Measurements from ENCODE around the gene SVIL. TPM values are rescaled to one million over a fixed set of nuclear protein-coding genes. Genes with fewer than 3 reads are reported as not detected.
"Not testable (repeated sequence)": the region's sequence is repeated elsewhere in the genome, so short reads cannot be mapped to it uniquely, and the experiment has no call there.

SVIL gene
- total RNA-seq, 1 donor, result 36.9 TPM

DNA sequence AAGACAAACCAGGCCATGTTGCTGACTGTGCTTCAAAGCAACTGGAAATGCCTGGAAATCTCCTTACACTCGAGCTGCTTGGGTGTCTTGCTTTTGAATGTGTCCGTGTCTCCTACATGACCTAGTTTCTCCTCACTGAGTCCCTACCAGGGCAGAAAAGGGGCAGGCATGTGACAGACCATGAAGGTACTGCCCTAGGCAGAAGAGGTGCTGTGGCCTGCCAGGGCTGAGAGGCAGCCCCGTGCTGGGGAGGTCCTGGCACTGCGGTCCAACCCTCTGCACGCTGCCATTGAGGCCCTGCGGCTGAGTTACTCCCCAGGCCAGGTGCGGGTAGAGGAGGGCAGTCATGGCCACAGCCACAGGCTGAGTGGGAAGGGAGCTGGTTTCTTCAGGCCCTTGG lies 186.6 kb downstream of the SVIL start:
- Histone ChIP-seq H3K36me3 (ENCODE audit: insufficient read depth, low read length) (no peaks in the 10 kb centered on the region), H3K27ac (ENCODE audit: low read depth, low read length) (no peak overlapping the region), H3K79me2 (ENCODE audit: insufficient read depth, low read length) (peaks cover 53% of the 10 kb centered on the region), H3K4me3 (ENCODE audit: insufficient read depth, low read length) (no peak overlapping the region), H3K4me2 (ENCODE audit: insufficient read depth, low read length) (no peak overlapping the region), H2AFZ (ENCODE audit: low read length) (no peak overlapping the region), H3K4me1 (ENCODE audit: insufficient read depth, low read length) (no peaks in the 10 kb centered on the region), H3K9me3 (ENCODE audit: low read depth, low read length) (no peaks in the 10 kb centered on the region), H3K27me3 (ENCODE audit: insufficient read depth, low read length) (no peaks in the 10 kb centered on the region), H4K20me1 (ENCODE audit: insufficient read depth, low read length) (peaks cover 7% of the 10 kb centered on the region)
- DNase-seq (ENCODE audit: insufficient read length, low spot score, missing footprints), result no peak
- TF ChIP-seq, protein P1, sequence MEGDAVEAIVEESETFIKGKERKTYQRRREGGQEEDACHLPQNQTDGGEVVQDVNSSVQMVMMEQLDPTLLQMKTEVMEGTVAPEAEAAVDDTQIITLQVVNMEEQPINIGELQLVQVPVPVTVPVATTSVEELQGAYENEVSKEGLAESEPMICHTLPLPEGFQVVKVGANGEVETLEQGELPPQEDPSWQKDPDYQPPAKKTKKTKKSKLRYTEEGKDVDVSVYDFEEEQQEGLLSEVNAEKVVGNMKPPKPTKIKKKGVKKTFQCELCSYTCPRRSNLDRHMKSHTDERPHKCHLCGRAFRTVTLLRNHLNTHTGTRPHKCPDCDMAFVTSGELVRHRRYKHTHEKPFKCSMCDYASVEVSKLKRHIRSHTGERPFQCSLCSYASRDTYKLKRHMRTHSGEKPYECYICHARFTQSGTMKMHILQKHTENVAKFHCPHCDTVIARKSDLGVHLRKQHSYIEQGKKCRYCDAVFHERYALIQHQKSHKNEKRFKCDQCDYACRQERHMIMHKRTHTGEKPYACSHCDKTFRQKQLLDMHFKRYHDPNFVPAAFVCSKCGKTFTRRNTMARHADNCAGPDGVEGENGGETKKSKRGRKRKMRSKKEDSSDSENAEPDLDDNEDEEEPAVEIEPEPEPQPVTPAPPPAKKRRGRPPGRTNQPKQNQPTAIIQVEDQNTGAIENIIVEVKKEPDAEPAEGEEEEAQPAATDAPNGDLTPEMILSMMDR (IDR thresholded peaks at IDR 0.05; ENCODE audit: extremely low read depth, low read depth, low read length), result no peak

DNA sequence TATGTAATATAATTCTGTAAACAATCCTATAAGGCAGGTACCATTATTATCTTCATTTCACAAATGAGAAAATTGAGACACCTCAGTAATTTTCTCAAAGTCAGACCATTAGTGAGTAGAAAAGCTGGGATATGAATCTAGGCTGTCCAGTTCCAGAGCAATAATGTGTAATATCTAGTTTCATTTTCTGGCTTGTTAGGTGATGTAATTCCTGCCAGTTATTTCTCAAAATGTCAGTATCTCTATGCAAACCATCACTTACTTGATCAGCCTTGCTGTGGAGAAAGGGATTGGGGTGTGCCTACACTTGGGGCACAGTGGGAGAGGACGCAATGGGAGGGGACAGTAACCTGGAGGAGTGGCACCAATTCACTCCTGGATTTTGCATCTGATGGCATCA lies 188.4 kb downstream of the SVIL start:
- TF ChIP-seq, protein P1 (IDR thresholded peaks at IDR 0.05; ENCODE audit: extremely low read depth, low read depth, low read length), result no peak
- Histone ChIP-seq H3K4me3 (ENCODE audit: insufficient read depth, low read length) (no peak overlapping the region), H3K9me3 (ENCODE audit: low read depth, low read length) (no peaks in the 10 kb centered on the region), H3K4me2 (ENCODE audit: insufficient read depth, low read length) (no peak overlapping the region), H3K27me3 (ENCODE audit: insufficient read depth, low read length) (no peaks in the 10 kb centered on the region), H3K4me1 (ENCODE audit: insufficient read depth, low read length) (no peaks in the 10 kb centered on the region), H3K79me2 (ENCODE audit: insufficient read depth, low read length) (peaks cover 61% of the 10 kb centered on the region), H3K36me3 (ENCODE audit: insufficient read depth, low read length) (no peaks in the 10 kb centered on the region), H4K20me1 (ENCODE audit: insufficient read depth, low read length) (peaks cover 5% of the 10 kb centered on the region), H2AFZ (ENCODE audit: low read length) (no peak overlapping the region), H3K27ac (ENCODE audit: low read depth, low read length) (no peak overlapping the region)
- no peak for DNase-seq (ENCODE audit: insufficient read length, low spot score, missing footprints)

DNA sequence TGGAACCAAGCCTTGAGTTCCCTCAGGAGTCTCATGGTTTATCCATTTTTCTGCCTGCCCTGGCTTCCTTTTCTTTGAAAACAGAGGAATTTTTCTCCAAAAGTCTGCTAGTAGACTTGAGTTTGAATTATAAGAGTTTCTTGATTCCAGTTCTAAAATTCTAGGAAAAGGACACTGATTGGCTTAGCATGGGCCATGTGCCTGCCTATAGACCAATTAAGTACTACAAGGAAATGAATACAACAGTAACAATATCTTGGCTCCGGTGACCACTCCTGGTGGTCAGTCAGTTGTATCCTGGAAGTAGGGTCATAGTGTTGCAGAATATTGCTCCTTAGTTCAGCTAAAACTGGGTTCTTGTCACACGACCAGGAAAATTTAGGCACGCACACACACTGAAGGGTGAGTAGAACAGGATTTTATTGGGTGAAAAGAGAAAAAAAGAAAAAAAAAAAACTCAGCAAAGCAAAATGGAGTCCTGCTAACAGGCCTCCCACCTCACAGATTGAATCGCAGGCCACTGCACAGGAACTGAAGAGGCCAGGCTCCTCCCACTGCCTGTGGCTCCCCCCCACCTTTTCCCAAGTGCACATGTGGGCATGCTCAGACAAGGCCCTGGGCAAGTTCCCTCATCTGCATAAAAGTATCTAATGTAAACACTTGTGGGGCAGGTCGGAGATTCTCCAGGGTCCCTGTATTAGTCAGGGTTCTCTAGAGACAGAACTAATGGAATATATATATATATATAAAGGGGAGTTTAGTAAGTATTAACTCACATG lies 190.8 kb downstream of the SVIL start:
- Histone ChIP-seq H3K27ac (ENCODE audit: low read depth, low read length) (peak overlapping the region; percentile 28), H3K4me2 (ENCODE audit: insufficient read depth, low read length) (no peak overlapping the region), H3K27me3 (ENCODE audit: insufficient read depth, low read length) (no peaks in the 10 kb centered on the region), H3K4me1 (ENCODE audit: insufficient read depth, low read length) (no peaks in the 10 kb centered on the region), H3K9me3 (ENCODE audit: low read depth, low read length) (no peaks in the 10 kb centered on the region), H3K36me3 (ENCODE audit: insufficient read depth, low read length) (no peaks in the 10 kb centered on the region), H4K20me1 (ENCODE audit: insufficient read depth, low read length) (peaks cover 10% of the 10 kb centered on the region), H2AFZ (ENCODE audit: low read length) (no peak overlapping the region), H3K79me2 (ENCODE audit: insufficient read depth, low read length) (peaks cover 75% of the 10 kb centered on the region), H3K4me3 (ENCODE audit: insufficient read depth, low read length) (no peak overlapping the region)
- TF ChIP-seq, protein P1 (IDR thresholded peaks at IDR 0.05; ENCODE audit: extremely low read depth, low read depth, low read length), result no peak
- no peak for DNase-seq (ENCODE audit: insufficient read length, low spot score, missing footprints)

DNA sequence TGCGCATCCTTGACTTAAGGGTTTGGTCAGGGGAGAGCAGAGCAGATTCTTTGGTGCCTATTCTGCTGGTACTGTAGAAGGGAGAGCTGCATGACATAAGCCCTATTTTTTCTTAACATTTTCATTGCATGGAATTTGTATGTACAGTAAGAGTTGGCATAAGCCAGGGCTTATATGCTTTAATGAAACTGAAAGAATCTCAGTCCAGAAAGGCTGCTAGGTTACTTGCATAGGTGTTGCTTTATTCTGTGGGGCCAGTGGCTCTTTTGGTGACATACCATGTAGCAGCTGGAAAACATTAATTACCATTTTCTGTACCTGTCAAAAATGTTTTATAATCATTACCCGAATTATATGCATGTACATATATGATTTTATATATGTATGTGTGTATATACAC lies 193.8 kb downstream of the SVIL start:
- Histone ChIP-seq H3K27me3 (ENCODE audit: insufficient read depth, low read length) (no peaks in the 10 kb centered on the region), H4K20me1 (ENCODE audit: insufficient read depth, low read length) (peaks cover 17% of the 10 kb centered on the region), H3K4me3 (ENCODE audit: insufficient read depth, low read length) (no peak overlapping the region), H3K79me2 (ENCODE audit: insufficient read depth, low read length) (peaks cover 86% of the 10 kb centered on the region), H3K36me3 (ENCODE audit: insufficient read depth, low read length) (no peaks in the 10 kb centered on the region), H3K4me2 (ENCODE audit: insufficient read depth, low read length) (no peak overlapping the region), H3K4me1 (ENCODE audit: insufficient read depth, low read length) (no peaks in the 10 kb centered on the region), H3K9me3 (ENCODE audit: low read depth, low read length) (no peaks in the 10 kb centered on the region), H3K27ac (ENCODE audit: low read depth, low read length) (no peak overlapping the region), H2AFZ (ENCODE audit: low read length) (no peak overlapping the region)
- TF ChIP-seq, protein P1 (IDR thresholded peaks at IDR 0.05; ENCODE audit: extremely low read depth, low read depth, low read length), result no peak
- DNase-seq (ENCODE audit: insufficient read length, low spot score, missing footprints), result no peak

DNA sequence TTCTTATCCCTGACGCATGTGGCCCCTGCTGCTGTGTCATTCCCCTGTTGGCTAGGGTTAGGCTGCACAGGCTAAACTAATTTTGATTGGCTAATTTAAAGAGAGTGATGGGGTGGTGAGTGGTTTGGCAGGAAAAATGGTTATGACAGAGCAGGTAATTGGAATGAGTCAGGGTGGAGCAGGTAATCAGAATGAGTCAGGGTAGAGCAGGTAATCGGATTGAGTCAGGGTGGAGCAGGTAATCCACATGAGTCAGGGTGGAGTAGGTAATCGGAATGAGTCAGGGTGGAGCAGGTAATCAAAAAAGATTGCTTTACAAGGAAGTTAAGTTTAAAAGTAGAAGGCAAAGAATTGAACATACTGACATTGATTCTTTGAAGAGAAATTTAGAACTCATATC lies 195.8 kb downstream of the SVIL start:
- H3K4me3 ChIP-seq (ENCODE audit: insufficient read depth, low read length); H3K9me3 ChIP-seq (ENCODE audit: low read depth, low read length); H3K27ac ChIP-seq (ENCODE audit: low read depth, low read length); H3K4me2 ChIP-seq (ENCODE audit: insufficient read depth, low read length); H3K36me3 ChIP-seq (ENCODE audit: insufficient read depth, low read length); H2AFZ ChIP-seq (ENCODE audit: low read length); H3K27me3 ChIP-seq (ENCODE audit: insufficient read depth, low read length); DNase-seq (ENCODE audit: insufficient read length, low spot score, missing footprints); H3K4me1 ChIP-seq (ENCODE audit: insufficient read depth, low read length): not testable (repeated sequence)
- peaks cover 90% of the 10 kb centered on the region for H3K79me2 ChIP-seq (ENCODE audit: insufficient read depth, low read length)
- peaks cover 23% of the 10 kb centered on the region for H4K20me1 ChIP-seq (ENCODE audit: insufficient read depth, low read length)
